Measurements from ENCODE around the gene RAB11FIP4. TPM values are rescaled to one million over a fixed set of nuclear protein-coding genes. Genes with fewer than 3 reads are reported as not detected.

RAB11FIP4 gene
- polyA plus RNA-seq, 3 donors, result 14.8 to 16.5 (median 15.5) TPM

Other genes with a start within 250 kb of the RAB11FIP4 start
- gene OMG, start 94.4 kb upstream of the RAB11FIP4 start, polyA plus RNA-seq (ENCODE audit: insufficient read length in 3 of 3), result under 1 TPM; 0.35 to 0.41 (median 0.37) TPM
- 1 to 10 TPM; 1.2 to 3.1 (median 2.3) TPM for gene EVI2B, start 77.6 kb upstream of the RAB11FIP4 start, polyA plus RNA-seq (ENCODE audit: insufficient read length in 3 of 3)
- 1 to 10 TPM; 1.3 to 1.7 (median 1.5) TPM for gene EVI2A, start 70.1 kb upstream of the RAB11FIP4 start, polyA plus RNA-seq (ENCODE audit: insufficient read length in 3 of 3)

All from renal pelvis (tissue), 3 donors.